ENCODE measurements around the gene NCKAP1. TPM values are rescaled to one million over a fixed set of nuclear protein-coding genes. Genes with fewer than 3 reads are reported as not detected.

NCKAP1 gene
- polyA plus RNA-seq, 2 donors, result 46.7 to 82.0 TPM

- H3K4me1 ChIP-seq (ENCODE audit: control insufficient read depth in 2 of 2, insufficient read depth in 2 of 2, low read length in 1 of 2), result no peaks in the 10 kb centered on the region
- WGBS, 2 donors, result 92 to 95% methylated on average over 7 of the region's 7 CpGs
- H3K4me3 ChIP-seq (ENCODE audit: low read depth in 1 of 2, low read length in 2 of 2), result no peak overlapping the region
- H3K9me3 ChIP-seq (ENCODE audit: control insufficient read depth in 2 of 2, insufficient read depth in 1 of 2, low read depth in 1 of 2, low read length in 1 of 2), result no peaks in the 10 kb centered on the region
- H3K36me3 ChIP-seq (ENCODE audit: control insufficient read depth in 2 of 2, insufficient read depth in 2 of 2, low read length in 1 of 2), result peaks cover 3 to 4% of the 10 kb centered on the region in 2 donors
- no peak overlapping the region for H3K27ac ChIP-seq (ENCODE audit: low read depth in 2 of 2, low read length in 1 of 2)
- H3K27me3 ChIP-seq (ENCODE audit: control insufficient read depth in 1 of 2, insufficient read depth in 2 of 2, low read length in 2 of 2), result no peaks in the 10 kb centered on the region
These were observed 118.2 kb downstream of the NCKAP1 start for GRCh38 chr2:182920089-182920488.

- no peaks in the 10 kb centered on the region for H3K9me3 ChIP-seq (ENCODE audit: control insufficient read depth in 2 of 2, insufficient read depth in 1 of 2, low read depth in 1 of 2, low read length in 1 of 2)
- no peaks in the 10 kb centered on the region for H3K4me1 ChIP-seq (ENCODE audit: control insufficient read depth in 2 of 2, insufficient read depth in 2 of 2, low read length in 1 of 2)
- H3K27me3 ChIP-seq (ENCODE audit: control insufficient read depth in 1 of 2, insufficient read depth in 2 of 2, low read length in 2 of 2), result no peaks in the 10 kb centered on the region
- WGBS, 2 donors, result 56 to 58% methylated on average over 1 of the region's 1 CpG
- H3K36me3 ChIP-seq (ENCODE audit: control insufficient read depth in 2 of 2, insufficient read depth in 2 of 2, low read length in 1 of 2), result peaks cover 3 to 4% of the 10 kb centered on the region in 2 donors
- H3K27ac ChIP-seq (ENCODE audit: low read depth in 2 of 2, low read length in 1 of 2), result no peak overlapping the region
- H3K4me3 ChIP-seq (ENCODE audit: low read depth in 1 of 2, low read length in 2 of 2), result no peak overlapping the region
These were observed 119.2 kb downstream of the NCKAP1 start for GRCh38 chr2:182918961-182919652.

- no peaks in the 10 kb centered on the region for H3K27me3 ChIP-seq (ENCODE audit: control insufficient read depth in 1 of 2, insufficient read depth in 2 of 2, low read length in 2 of 2)
- H3K9me3 ChIP-seq (ENCODE audit: control insufficient read depth in 2 of 2, insufficient read depth in 1 of 2, low read depth in 1 of 2, low read length in 1 of 2), result no peaks in the 10 kb centered on the region
- H3K36me3 ChIP-seq (ENCODE audit: control insufficient read depth in 2 of 2, insufficient read depth in 2 of 2, low read length in 1 of 2), result peaks cover 6 to 9% of the 10 kb centered on the region in 2 donors
- no peak overlapping the region for H3K4me3 ChIP-seq (ENCODE audit: low read depth in 1 of 2, low read length in 2 of 2)
- H3K27ac ChIP-seq (ENCODE audit: low read depth in 2 of 2, low read length in 1 of 2), result no peak overlapping the region
- H3K4me1 ChIP-seq (ENCODE audit: control insufficient read depth in 2 of 2, insufficient read depth in 2 of 2, low read length in 1 of 2), result no peaks in the 10 kb centered on the region
These were observed 120.3 kb downstream of the NCKAP1 start for GRCh38 chr2:182917924-182918323.

GRCh38 chr2:182916417-182916816 lies 121.8 kb downstream of the NCKAP1 start:
- 84 to 93% methylated on average over 2 of the region's 2 CpGs for WGBS, 2 donors
- Histone ChIP-seq H3K4me1 (ENCODE audit: control insufficient read depth in 2 of 2, insufficient read depth in 2 of 2, low read length in 1 of 2) (no peaks in the 10 kb centered on the region), H3K4me3 (ENCODE audit: low read depth in 1 of 2, low read length in 2 of 2) (no peak overlapping the region), H3K27ac (ENCODE audit: low read depth in 2 of 2, low read length in 1 of 2) (no peak overlapping the region), H3K9me3 (ENCODE audit: control insufficient read depth in 2 of 2, insufficient read depth in 1 of 2, low read depth in 1 of 2, low read length in 1 of 2) (no peaks in the 10 kb centered on the region), H3K27me3 (ENCODE audit: control insufficient read depth in 1 of 2, insufficient read depth in 2 of 2, low read length in 2 of 2) (no peaks in the 10 kb centered on the region), H3K36me3 (ENCODE audit: control insufficient read depth in 2 of 2, insufficient read depth in 2 of 2, low read length in 1 of 2) (peaks cover 5 to 9% of the 10 kb centered on the region in 2 donors)

- Histone ChIP-seq H3K27ac (ENCODE audit: low read depth in 2 of 2, low read length in 1 of 2) (no peak overlapping the region), H3K36me3 (ENCODE audit: control insufficient read depth in 2 of 2, insufficient read depth in 2 of 2, low read length in 1 of 2) (peaks cover 2 to 9% of the 10 kb centered on the region in 2 donors), H3K27me3 (ENCODE audit: control insufficient read depth in 1 of 2, insufficient read depth in 2 of 2, low read length in 2 of 2) (no peaks in the 10 kb centered on the region), H3K4me3 (ENCODE audit: low read depth in 1 of 2, low read length in 2 of 2) (no peak overlapping the region), H3K9me3 (ENCODE audit: control insufficient read depth in 2 of 2, insufficient read depth in 1 of 2, low read depth in 1 of 2, low read length in 1 of 2) (no peaks in the 10 kb centered on the region), H3K4me1 (ENCODE audit: control insufficient read depth in 2 of 2, insufficient read depth in 2 of 2, low read length in 1 of 2) (no peaks in the 10 kb centered on the region)
- WGBS, 2 donors, result 74 to 75% methylated on average over 6 of the region's 6 CpGs
These were observed 122.6 kb downstream of the NCKAP1 start for GRCh38 chr2:182915369-182916326.

- Histone ChIP-seq H3K36me3 (ENCODE audit: control insufficient read depth in 2 of 2, insufficient read depth in 2 of 2, low read length in 1 of 2) (peaks cover 7 to 9% of the 10 kb centered on the region in 2 donors), H3K27me3 (ENCODE audit: control insufficient read depth in 1 of 2, insufficient read depth in 2 of 2, low read length in 2 of 2) (no peaks in the 10 kb centered on the region), H3K27ac (ENCODE audit: low read depth in 2 of 2, low read length in 1 of 2) (no peak overlapping the region), H3K4me1 (ENCODE audit: control insufficient read depth in 2 of 2, insufficient read depth in 2 of 2, low read length in 1 of 2) (no peaks in the 10 kb centered on the region), H3K4me3 (ENCODE audit: low read depth in 1 of 2, low read length in 2 of 2) (no peak overlapping the region), H3K9me3 (ENCODE audit: control insufficient read depth in 2 of 2, insufficient read depth in 1 of 2, low read depth in 1 of 2, low read length in 1 of 2) (no peaks in the 10 kb centered on the region)
- 48 to 57% methylated on average over 1 of the region's 1 CpG for WGBS, 2 donors
These were observed 123.4 kb downstream of the NCKAP1 start for GRCh38 chr2:182914852-182915251.

- Histone ChIP-seq H3K4me1 (ENCODE audit: control insufficient read depth in 2 of 2, insufficient read depth in 2 of 2, low read length in 1 of 2) (no peaks in the 10 kb centered on the region), H3K9me3 (ENCODE audit: control insufficient read depth in 2 of 2, insufficient read depth in 1 of 2, low read depth in 1 of 2, low read length in 1 of 2) (no peaks in the 10 kb centered on the region), H3K27me3 (ENCODE audit: control insufficient read depth in 1 of 2, insufficient read depth in 2 of 2, low read length in 2 of 2) (no peaks in the 10 kb centered on the region), H3K27ac (ENCODE audit: low read depth in 2 of 2, low read length in 1 of 2) (no peak overlapping the region), H3K4me3 (ENCODE audit: low read depth in 1 of 2, low read length in 2 of 2) (no peak overlapping the region), H3K36me3 (ENCODE audit: control insufficient read depth in 2 of 2, insufficient read depth in 2 of 2, low read length in 1 of 2) (peaks cover 6 to 9% of the 10 kb centered on the region in 2 donors)
- 94 to 97% methylated on average over 1 of the region's 1 CpG for WGBS, 2 donors
These were observed 125.2 kb downstream of the NCKAP1 start for GRCh38 chr2:182913064-182913463.

GRCh38 chr2:182912518-182912915 lies 125.7 kb downstream of the NCKAP1 start:
- H3K36me3 ChIP-seq (ENCODE audit: control insufficient read depth in 2 of 2, insufficient read depth in 2 of 2, low read length in 1 of 2), result peaks cover 6 to 9% of the 10 kb centered on the region in 2 donors
- H3K27me3 ChIP-seq (ENCODE audit: control insufficient read depth in 1 of 2, insufficient read depth in 2 of 2, low read length in 2 of 2), result no peaks in the 10 kb centered on the region
- no peak overlapping the region for H3K4me3 ChIP-seq (ENCODE audit: low read depth in 1 of 2, low read length in 2 of 2)
- no peaks in the 10 kb centered on the region for H3K9me3 ChIP-seq (ENCODE audit: control insufficient read depth in 2 of 2, insufficient read depth in 1 of 2, low read depth in 1 of 2, low read length in 1 of 2)
- no peaks in the 10 kb centered on the region for H3K4me1 ChIP-seq (ENCODE audit: control insufficient read depth in 2 of 2, insufficient read depth in 2 of 2, low read length in 1 of 2)
- no peak overlapping the region for H3K27ac ChIP-seq (ENCODE audit: low read depth in 2 of 2, low read length in 1 of 2)
- WGBS, 2 donors, result 70 to 76% methylated on average over 3 of the region's 3 CpGs

GRCh38 chr2:182911813-182912517 lies 126.3 kb downstream of the NCKAP1 start:
- 70 to 82% methylated on average over 2 of the region's 2 CpGs for WGBS, 2 donors
- H3K9me3 ChIP-seq (ENCODE audit: control insufficient read depth in 2 of 2, insufficient read depth in 1 of 2, low read depth in 1 of 2, low read length in 1 of 2), result no peaks in the 10 kb centered on the region
- no peak overlapping the region for H3K4me3 ChIP-seq (ENCODE audit: low read depth in 1 of 2, low read length in 2 of 2)
- no peaks in the 10 kb centered on the region for H3K4me1 ChIP-seq (ENCODE audit: control insufficient read depth in 2 of 2, insufficient read depth in 2 of 2, low read length in 1 of 2)
- H3K36me3 ChIP-seq (ENCODE audit: control insufficient read depth in 2 of 2, insufficient read depth in 2 of 2, low read length in 1 of 2), result peaks cover 6 to 9% of the 10 kb centered on the region in 2 donors
- H3K27ac ChIP-seq (ENCODE audit: low read depth in 2 of 2, low read length in 1 of 2), result no peak overlapping the region
- no peaks in the 10 kb centered on the region for H3K27me3 ChIP-seq (ENCODE audit: control insufficient read depth in 1 of 2, insufficient read depth in 2 of 2, low read length in 2 of 2)
